T-helper 2 cell treated with Interferon-gamma antibody and Interleukin-4, amounts not matched to agents 5 μg/mL and 100 μg/mL, for 36 hours (primary cell): ENCODE results near the gene CHSY1.
"Not testable (repeated sequence)": the region's sequence is repeated elsewhere in the genome, so short reads cannot be mapped to it uniquely, and the experiment has no call there.

Source experiments
- DNase-seq: peaks from one replicate; pipeline ENCODE4 v3.0.0; 2021; ENCODE audit warnings: low spot score
- H3K27ac Mint-ChIP-seq: one replicate; pipeline ENCODE4 v1.8.0; 2021; ENCODE audit warnings: mild to moderate bottlenecking, mixed read lengths
- H3K27me3 Mint-ChIP-seq: one replicate; pipeline ENCODE4 v1.8.0; 2021; ENCODE audit warnings: low read depth, mixed read lengths
- H3K36me3 Mint-ChIP-seq: one replicate; pipeline ENCODE4 v1.8.0; 2021; ENCODE audit warnings: low read depth, mixed read lengths
- H3K4me1 Mint-ChIP-seq: one replicate; pipeline ENCODE4 v1.8.0; 2021; ENCODE audit warnings: low read depth, mixed read lengths
- H3K4me3 Mint-ChIP-seq: one replicate; pipeline ENCODE4 v1.8.0; 2022; ENCODE audit warnings: mild to moderate bottlenecking, moderate library complexity, mixed read lengths
- H3K9me3 Mint-ChIP-seq: one replicate; pipeline ENCODE4 v1.8.0; 2021; ENCODE audit warnings: mixed read lengths

Gene CHSY1

GRCh38 chr15:101251830-101252820 is at the start of gene CHSY1:
Gene CHSY1 (minus strand): TSS chr15:101252048. CDS start chr15:101251456, 592 bp downstream.
- Mint-ChIP-seq H3K27me3 (no peaks in the 10 kb centered on the region), H3K4me1 (peaks cover 54% of the 10 kb centered on the region), H3K27ac (peak within 1 kb of the TSS; percentile 90), H3K9me3 (no peaks in the 10 kb centered on the region), H3K36me3 (peaks cover 22% of the 10 kb centered on the region), H3K4me3 (peak within 1 kb of the TSS; percentile 90)
- peak; percentile 91 for DNase-seq

- DNase-seq: no peak
- Mint-ChIP-seq H3K36me3 (peaks cover 20% of the 10 kb centered on the region), H3K27me3 (no peaks in the 10 kb centered on the region), H3K27ac (peak overlapping the region; percentile 68), H3K9me3 (no peaks in the 10 kb centered on the region), H3K4me3 (peak overlapping the region; percentile 97), H3K4me1 (peaks cover 26% of the 10 kb centered on the region)
Measured at GRCh38 chr15:101296418-101297405, 44.9 kb upstream of the CHSY1 start.

GRCh38 chr15:101295607-101296161 is 43.8 kb upstream of the CHSY1 start:
- H3K27ac Mint-ChIP-seq: peak overlapping the region; percentile 68
- peaks cover 30% of the 10 kb centered on the region for H3K4me1 Mint-ChIP-seq

GRCh38 chr15:101294731-101295606 is 43.1 kb upstream of the CHSY1 start, which contains the start of gene SNRPA1:
Gene SNRPA1 (minus strand): TSS chr15:101295248. CDS start chr15:101295178, 70 bp downstream.
- H3K36me3 Mint-ChIP-seq: peaks cover 30% of the 10 kb centered on the region
- peak within 1 kb of the TSS; percentile 97 for H3K4me3 Mint-ChIP-seq
- no peaks in the 10 kb centered on the region for H3K27me3 Mint-ChIP-seq
- H3K4me1 Mint-ChIP-seq: peaks cover 33% of the 10 kb centered on the region
- H3K27ac Mint-ChIP-seq: peak within 1 kb of the TSS; percentile 97
- DNase-seq: peak; percentile 99
- no peaks in the 10 kb centered on the region for H3K9me3 Mint-ChIP-seq

More at GRCh38 chr15:101295607-101296161, 43.8 kb upstream of the CHSY1 start:
- H3K27me3 Mint-ChIP-seq: no peaks in the 10 kb centered on the region
- H3K9me3 Mint-ChIP-seq: no peaks in the 10 kb centered on the region
- no peak for DNase-seq
- peak overlapping the region; percentile 97 for H3K4me3 Mint-ChIP-seq
- H3K36me3 Mint-ChIP-seq: peaks cover 24% of the 10 kb centered on the region

- Mint-ChIP-seq H3K27ac (peak overlapping the region; percentile 97), H3K9me3 (no peaks in the 10 kb centered on the region), H3K36me3 (peaks cover 44% of the 10 kb centered on the region), H3K4me1 (peaks cover 40% of the 10 kb centered on the region), H3K4me3 (peak overlapping the region; percentile 97), H3K27me3 (no peaks in the 10 kb centered on the region)
- DNase-seq: no peak
Measured at GRCh38 chr15:101293122-101293521, 41.3 kb upstream of the CHSY1 start.

- H3K27me3 Mint-ChIP-seq: no peaks in the 10 kb centered on the region
- no peaks in the 10 kb centered on the region for H3K9me3 Mint-ChIP-seq
- peak overlapping the region; percentile 3 for H3K27ac Mint-ChIP-seq
- H3K4me1 Mint-ChIP-seq: peaks cover 41% of the 10 kb centered on the region
- DNase-seq: no peak
- no peak overlapping the region for H3K4me3 Mint-ChIP-seq
- peaks cover 72% of the 10 kb centered on the region for H3K36me3 Mint-ChIP-seq
Measured at GRCh38 chr15:101288905-101289513, 37.2 kb upstream of the CHSY1 start.

GRCh38 chr15:101287342-101287741 is 35.5 kb upstream of the CHSY1 start:
- not testable (repeated sequence) for H3K27ac Mint-ChIP-seq, H3K4me3 Mint-ChIP-seq
- H3K36me3 Mint-ChIP-seq: peaks cover 72% of the 10 kb centered on the region

GRCh38 chr15:101286471-101287114 is 34.7 kb upstream of the CHSY1 start:
- Mint-ChIP-seq H3K4me3 (no peak overlapping the region), H3K27ac (peak overlapping the region; percentile 49), H3K36me3 (peaks cover 74% of the 10 kb centered on the region), H3K27me3 (no peaks in the 10 kb centered on the region), H3K4me1 (peaks cover 23% of the 10 kb centered on the region), H3K9me3 (no peaks in the 10 kb centered on the region)
- no peak for DNase-seq

More at GRCh38 chr15:101287342-101287741, 35.5 kb upstream of the CHSY1 start:
- peaks cover 31% of the 10 kb centered on the region for H3K4me1 Mint-ChIP-seq
- not testable (repeated sequence) for H3K9me3 Mint-ChIP-seq, H3K27me3 Mint-ChIP-seq, DNase-seq

GRCh38 chr15:101283931-101284330 is 32.1 kb upstream of the CHSY1 start:
- H3K4me1 Mint-ChIP-seq: peaks cover 14% of the 10 kb centered on the region

GRCh38 chr15:101280007-101280406 is 28.2 kb upstream of the CHSY1 start:
- H3K27ac Mint-ChIP-seq: no peak overlapping the region
- H3K27me3 Mint-ChIP-seq: no peaks in the 10 kb centered on the region
- no peak overlapping the region for H3K4me3 Mint-ChIP-seq
- peaks cover 16% of the 10 kb centered on the region for H3K4me1 Mint-ChIP-seq
- no peaks in the 10 kb centered on the region for H3K9me3 Mint-ChIP-seq
- H3K36me3 Mint-ChIP-seq: peaks cover 55% of the 10 kb centered on the region
- DNase-seq: no peak

More at GRCh38 chr15:101283931-101284330, 32.1 kb upstream of the CHSY1 start:
- no peak for DNase-seq
- Mint-ChIP-seq H3K27ac (no peak overlapping the region), H3K4me3 (no peak overlapping the region), H3K36me3 (peaks cover 74% of the 10 kb centered on the region), H3K9me3 (no peaks in the 10 kb centered on the region), H3K27me3 (no peaks in the 10 kb centered on the region)

GRCh38 chr15:101277943-101278564 is 26.2 kb upstream of the CHSY1 start:
- Mint-ChIP-seq H3K4me3 (peak overlapping the region; percentile 89), H3K36me3 (peaks cover 62% of the 10 kb centered on the region), H3K27me3 (no peaks in the 10 kb centered on the region), H3K9me3 (no peaks in the 10 kb centered on the region), H3K4me1 (peaks cover 22% of the 10 kb centered on the region), H3K27ac (peak overlapping the region; percentile 87)
- no peak for DNase-seq
